ENCODE data around the gene TRIM15.

The TRIM15 gene

DNA sequence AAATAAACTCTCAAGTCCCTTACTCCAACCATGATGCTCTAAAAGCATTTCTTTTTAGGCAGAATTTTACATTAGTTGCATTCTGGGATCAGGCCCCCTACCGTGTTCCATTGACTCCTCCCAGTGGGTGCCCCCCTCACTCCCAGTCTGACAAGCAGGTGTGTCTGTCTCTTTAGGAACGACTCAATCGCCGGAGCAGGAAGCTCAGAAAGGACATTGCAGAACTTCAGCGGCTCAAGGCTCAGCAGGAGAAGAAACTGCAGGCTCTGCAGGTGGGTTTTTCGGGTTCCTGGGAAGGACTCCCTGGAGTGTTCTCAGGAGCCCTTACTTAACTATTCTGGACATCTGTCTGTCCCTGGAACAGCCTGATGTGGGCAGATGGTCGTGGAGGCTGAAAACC is 17.5 kb upstream of the TRIM15 start:
- no peak for DNase-seq (ENCODE audit: low read depth in 2 of 2)

- DNase-seq (ENCODE audit: low read depth in 2 of 2) = no peak
Measured at GRCh38 chr6:30147096-30147495, 16.2 kb upstream of the TRIM15 start.

DNA sequence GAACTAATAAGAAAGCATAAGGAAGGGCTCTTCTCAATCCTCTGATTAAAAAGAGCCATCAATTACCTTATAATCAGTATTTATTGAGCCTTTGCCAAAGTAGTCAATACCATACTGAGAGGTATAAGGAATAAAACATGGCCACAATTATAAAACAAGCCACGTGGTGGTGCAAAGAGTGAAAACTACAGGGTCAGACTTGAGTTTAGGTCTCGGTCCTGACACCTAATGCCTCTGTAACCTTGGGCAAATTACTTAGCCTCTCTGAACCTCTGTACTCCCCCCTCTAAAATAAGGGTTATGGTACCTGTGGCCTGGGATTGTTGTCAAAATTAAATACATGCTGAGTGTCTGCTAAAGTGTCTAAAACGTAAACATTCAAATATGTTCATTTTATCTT is 14.1 kb upstream of the TRIM15 start:
- no peak for DNase-seq (ENCODE audit: low read depth in 2 of 2)

GRCh38 chr6:30149858-30150550 is 13.3 kb upstream of the TRIM15 start:
- DNase-seq (ENCODE audit: low read depth in 2 of 2) = no peak

DNA sequence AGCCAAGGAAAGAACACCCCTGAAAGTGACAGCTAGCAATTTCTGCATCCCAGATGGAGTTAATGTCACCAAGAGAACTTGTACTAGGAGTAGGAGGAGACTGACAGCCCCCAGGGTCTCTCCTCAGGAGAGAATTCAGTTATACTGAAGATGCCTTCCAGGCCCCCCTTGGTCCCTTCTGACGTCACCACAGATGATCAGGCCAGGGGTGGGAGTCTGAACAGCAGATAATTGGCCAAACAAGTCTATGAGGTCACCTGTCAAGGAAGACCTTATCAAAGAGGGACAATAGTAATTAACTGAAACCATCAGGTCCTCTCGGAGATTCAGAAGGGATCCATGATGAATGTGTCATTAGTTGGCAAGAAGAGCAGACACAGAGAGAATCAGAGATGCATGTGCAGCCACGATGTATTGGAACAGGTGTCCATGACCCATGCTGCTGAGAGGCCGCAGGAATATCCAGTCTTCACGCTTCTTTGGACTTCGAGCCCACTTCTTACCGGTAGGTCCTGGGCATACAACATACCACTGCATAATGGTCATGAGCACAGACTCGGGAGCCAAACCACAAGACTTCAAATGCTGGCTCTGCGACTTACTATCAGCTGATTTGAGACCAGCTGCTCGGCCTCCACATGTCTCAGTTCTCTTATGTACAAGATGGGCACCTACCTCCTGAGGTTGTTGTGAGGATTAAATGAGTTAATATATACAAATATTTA is 12.5 kb upstream of the TRIM15 start:
- no peak for DNase-seq (ENCODE audit: low read depth in 2 of 2)

DNA sequence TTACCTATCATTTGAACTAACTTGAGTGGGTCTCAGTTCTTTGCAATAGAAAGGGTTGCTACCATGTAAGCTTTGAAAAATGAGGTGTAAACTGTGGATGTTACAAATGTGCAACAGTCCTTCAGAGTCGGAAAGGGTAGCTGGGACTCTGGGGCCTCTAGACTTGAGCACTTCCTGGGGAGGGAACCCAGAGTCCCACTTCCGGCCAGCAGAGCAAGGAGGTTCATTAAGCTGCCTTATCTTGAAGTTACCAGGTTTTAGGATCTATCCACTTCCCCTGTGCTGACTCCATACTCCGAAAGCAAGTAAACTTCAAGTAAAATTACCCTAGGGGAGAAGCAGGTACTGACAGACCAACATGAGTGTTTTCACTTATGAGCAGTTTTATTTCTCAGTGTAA is 11.8 kb upstream of the TRIM15 start:
- no peak for DNase-seq (ENCODE audit: low read depth in 2 of 2)

DNA sequence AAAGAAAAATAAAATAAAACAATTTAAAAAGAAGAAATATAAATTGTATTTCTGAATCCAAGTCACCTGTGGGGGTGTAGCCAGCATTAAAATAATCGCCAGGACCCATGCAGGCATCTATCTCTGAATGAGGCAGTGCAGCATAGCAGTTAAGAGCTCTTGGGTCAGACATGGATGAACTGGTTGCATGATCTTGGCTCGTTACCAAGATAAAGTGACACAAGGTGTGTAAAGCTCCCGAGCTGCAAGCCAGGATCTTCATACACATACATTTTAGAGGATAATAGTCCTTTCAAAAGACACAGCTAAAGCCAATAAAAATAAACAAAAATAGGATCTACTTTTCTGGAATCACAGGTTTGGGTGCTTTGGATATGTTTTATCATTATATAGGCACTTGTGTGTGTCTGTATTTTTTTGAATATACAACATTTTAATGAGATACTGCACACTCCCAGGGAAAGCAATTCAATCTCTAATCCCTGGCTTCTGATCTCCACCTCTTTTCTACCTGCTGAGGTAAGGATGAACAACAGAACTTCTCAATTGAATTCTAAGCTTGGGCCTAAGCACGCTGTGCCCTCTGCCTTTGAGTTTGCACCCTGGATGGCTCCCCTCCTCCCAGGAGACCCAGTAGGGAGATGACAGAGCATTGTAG is 11.2 kb upstream of the TRIM15 start:
- DNase-seq (ENCODE audit: low read depth in 2 of 2) = no peak

DNA sequence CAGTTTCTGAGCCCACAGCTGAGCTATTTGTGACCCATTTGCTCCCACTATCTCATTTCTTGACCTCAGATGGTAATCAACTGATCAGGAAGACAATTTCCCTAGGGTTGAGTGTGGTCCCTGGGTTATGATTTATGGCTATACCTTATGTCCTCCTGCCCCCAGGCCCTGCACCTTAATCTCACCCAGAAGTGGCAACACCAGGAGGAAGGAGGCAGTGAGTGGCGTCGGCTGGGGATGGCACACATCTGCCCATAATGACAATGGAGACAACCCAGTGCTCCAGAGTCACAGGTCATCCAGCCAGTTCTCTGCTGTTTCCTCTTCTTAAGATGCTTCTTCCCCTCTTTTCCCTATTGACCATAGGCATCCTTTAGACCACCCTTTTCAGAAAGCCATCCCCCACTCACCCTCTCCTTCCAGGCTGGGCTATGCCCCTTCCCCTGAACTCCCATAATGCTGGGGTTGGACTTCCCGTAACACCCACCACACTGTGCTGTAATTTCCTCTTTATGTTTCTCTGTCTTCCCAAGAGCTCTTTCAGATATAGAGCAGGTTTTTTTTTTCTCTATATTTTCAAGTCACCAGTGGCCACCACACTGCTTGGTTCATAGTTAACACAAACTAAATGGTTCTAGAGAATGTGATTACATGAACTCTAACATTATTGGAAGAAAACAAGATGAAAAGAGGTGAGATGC is 10.3 kb upstream of the TRIM15 start:
- DNase-seq (ENCODE audit: low read depth in 2 of 2) = no peak

GRCh38 chr6:30154061-30154460 is 9.3 kb upstream of the TRIM15 start:
- DNase-seq (ENCODE audit: low read depth in 2 of 2) = no peak

DNA sequence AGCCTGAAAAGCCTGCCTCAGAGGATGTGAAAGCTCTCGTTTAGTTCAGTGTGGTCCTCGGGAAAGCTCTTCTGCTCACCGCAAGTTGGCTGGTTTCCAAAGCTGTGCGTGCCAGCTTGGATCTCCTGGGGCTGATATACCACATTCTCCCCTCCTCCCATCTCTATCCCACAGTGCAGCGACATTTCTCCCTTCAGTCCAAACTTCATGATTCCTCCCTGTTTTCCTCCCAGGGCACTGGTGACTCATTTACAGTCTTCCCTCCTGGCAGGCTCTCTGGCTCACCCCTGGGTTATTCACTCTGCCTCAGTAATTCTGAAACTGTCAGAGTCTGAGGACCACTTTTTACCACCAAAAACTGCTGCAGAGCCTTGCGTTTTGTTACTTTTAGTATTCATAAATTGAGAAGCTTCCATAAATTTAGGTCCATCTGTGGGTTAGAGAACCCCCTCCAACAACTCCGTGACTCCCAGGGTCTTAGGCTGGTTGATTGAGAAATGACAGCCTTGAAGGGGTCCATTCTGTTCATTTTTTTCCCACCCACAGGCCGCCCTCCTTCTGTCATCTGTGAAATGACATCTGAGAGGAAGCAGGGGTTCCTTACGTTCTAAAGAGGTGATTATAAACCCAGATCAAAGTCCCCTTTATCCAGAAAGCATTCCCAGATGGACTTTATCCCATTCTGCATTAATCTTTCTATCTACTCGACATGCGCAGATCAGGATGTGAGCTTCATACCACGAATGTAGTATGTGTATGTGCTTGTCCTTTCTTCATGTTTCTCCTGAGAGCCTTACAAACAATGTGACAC is 8.4 kb upstream of the TRIM15 start:
- DNase-seq (ENCODE audit: low read depth in 2 of 2) = no peak

DNA sequence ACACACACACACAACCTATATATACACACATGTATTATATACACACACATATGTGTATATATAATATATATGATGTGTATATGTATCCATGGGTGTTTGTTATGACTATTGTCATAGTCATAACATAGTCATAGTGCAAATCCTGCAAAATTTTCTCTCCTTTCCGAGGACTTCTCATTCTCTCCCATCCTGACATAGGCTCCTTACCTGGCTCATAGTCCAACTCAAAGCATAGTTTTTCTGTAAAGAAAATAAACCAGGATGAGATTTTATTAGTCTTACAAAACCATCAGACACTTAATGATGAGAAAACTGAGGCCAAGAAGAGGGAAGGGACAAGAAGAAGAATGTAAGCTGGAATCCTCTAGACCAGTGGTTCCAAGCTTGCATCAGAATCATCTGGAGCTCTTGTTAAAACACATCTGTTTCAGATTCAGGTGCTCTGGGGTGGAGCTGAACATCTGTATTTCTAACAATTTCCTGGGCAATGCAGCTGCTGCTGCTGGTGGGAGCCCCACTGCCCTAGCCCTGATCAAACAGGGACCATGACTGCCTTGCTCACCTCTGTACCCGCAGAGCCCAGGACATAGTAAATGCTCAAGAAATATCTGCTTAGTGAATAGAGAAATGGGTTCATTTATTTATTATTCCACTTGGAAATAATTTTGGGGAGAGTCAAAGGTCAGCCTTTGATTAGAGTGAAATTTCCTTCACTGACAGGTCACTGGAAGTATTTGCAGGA is 7.7 kb upstream of the TRIM15 start:
- no peak for DNase-seq (ENCODE audit: low read depth in 2 of 2)

GRCh38 chr6:30156262-30156599 is 7.1 kb upstream of the TRIM15 start:
- no peak for DNase-seq (ENCODE audit: low read depth in 2 of 2)

DNA sequence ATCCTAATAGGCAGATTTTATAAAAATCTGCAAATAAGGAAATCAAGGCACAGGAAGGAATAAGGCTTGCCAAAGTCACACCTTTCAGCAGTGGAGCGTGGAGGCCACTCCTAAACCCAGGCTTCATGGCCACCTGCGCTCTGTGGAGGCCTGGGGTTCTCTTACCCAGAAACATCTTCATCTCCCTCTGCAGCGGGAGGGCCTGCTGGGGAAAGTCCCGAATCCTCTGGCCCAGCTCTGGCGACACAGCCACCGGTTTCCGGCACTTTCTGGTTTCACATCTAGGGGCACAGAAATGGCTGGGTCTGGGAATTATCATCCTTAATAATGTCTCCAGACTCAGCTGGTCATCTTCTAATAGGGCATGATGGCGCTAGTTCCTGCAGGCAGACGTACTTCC is 6.6 kb upstream of the TRIM15 start:
- no peak for DNase-seq (ENCODE audit: low read depth in 2 of 2)

GRCh38 chr6:30157581-30157980 is 5.8 kb upstream of the TRIM15 start:
- DNase-seq (ENCODE audit: low read depth in 2 of 2) = no peak

- DNase-seq (ENCODE audit: low read depth in 2 of 2) = no peak
Measured at GRCh38 chr6:30157999-30158398, 5.3 kb upstream of the TRIM15 start.

GRCh38 chr6:30158475-30159040 is 4.8 kb upstream of the TRIM15 start:
- DNase-seq (ENCODE audit: low read depth in 2 of 2) = no peak

GRCh38 chr6:30160008-30160784 is 3.1 kb upstream of the TRIM15 start:
- no peak for DNase-seq (ENCODE audit: low read depth in 2 of 2)

DNA sequence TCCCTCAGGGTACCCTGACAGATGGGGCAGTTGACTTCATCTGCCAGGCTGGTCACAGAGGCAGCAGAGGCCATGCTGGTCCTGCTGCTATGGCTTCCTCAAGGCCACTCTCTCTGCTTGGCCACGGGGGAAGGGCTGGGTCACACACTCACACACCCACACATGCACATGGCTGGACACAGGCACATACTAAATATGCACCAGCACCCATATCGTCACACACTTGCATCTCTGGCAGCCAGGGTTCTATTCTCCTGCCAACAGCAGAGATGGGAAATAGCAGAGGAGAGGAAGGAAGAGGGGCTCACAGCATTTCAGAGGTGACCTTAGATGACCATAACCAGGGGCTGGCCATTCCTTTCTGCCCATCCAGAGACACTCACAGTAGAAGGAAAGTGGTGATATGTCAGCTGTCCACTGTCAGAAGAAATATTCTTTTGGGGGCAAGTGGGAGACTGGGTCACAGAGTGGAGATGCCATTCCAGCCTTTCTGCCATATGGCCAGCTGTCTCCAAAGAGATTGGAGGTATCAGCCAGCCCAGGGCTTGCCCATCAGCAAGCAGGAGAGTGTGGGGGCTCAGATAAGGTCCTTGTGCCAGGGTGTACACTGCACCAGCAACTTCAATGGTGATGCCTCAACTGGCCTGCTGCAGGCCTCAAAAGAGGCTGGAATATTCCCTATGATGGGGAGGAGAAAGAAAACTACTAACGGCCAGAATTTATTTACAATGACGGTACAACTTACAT is 2.4 kb upstream of the TRIM15 start, which contains the start of gene TRIM10:
TSS of gene TRIM10 (minus strand) at position 427 of the 747 bp plus-strand sequence. CDS start at position 74, 353 bp downstream.
- DNase-seq (ENCODE audit: low read depth in 2 of 2) = no peak

Data from stimulated activated CD4-positive, alpha-beta T cell treated with anti-CD3 and anti-CD28 coated beads, Interleukin-1b, Interleukin-23, amount 100 ng/mL, for 1 hour (primary cell).